Fibroblast of lung (primary cell): ENCODE measurements around the gene SCD5. TPM values are rescaled to one million over a fixed set of nuclear protein-coding genes. Genes with fewer than 3 reads are reported as not detected.

ENCODE experiments used
- DNase-seq, 2 donors: peaks; one replicate each; pipeline versions ENCODE4 v3.0.0 to v3.0.0-alpha.2; 2010; ENCODE audit warnings: low read depth in 2 of 2
- H2AFZ ChIP-seq: 2 replicates; pipeline ENCODE4 v1.5.1; 2012; ENCODE audit warnings: low read length, control low read depth, inconsistent platforms
- H3K27ac ChIP-seq: 2 replicates; pipeline ENCODE4 v1.5.1; 2011; ENCODE audit warnings: low read length, control low read depth; ENCODE audit not compliant: insufficient read depth
- H3K27me3 ChIP-seq: 2 replicates; pipeline ENCODE4 v1.5.1; 2011; ENCODE audit warnings: mild to moderate bottlenecking, low read length; ENCODE audit not compliant: control insufficient read depth, insufficient read depth
- H3K36me3 ChIP-seq: 2 replicates; pipeline ENCODE4 v1.5.1; 2011; ENCODE audit warnings: low read length; ENCODE audit not compliant: control insufficient read depth, insufficient read depth
- H3K4me1 ChIP-seq: 2 replicates; pipeline ENCODE4 v1.5.1; 2011; ENCODE audit warnings: low read length; ENCODE audit not compliant: control insufficient read depth, insufficient read depth; ENCODE audit errors: extremely low read depth
- H3K4me2 ChIP-seq: 2 replicates; pipeline ENCODE4 v1.5.1; 2011; ENCODE audit warnings: low read length, control low read depth; ENCODE audit not compliant: insufficient read depth; ENCODE audit errors: extremely low read depth
- H3K4me3 ChIP-seq, 4 experiments: fragments of 200-600 bp in 1 of 4; sonication (generic) in 1 of 4; replicated peaks in 1 of 4; 2 replicates each; pipeline ENCODE4 v1.5.1; 2011 to 2016; ENCODE audit warnings: low read length in 4 of 4, low read depth in 3 of 4, mild to moderate bottlenecking in 3 of 4, control low read depth in 2 of 4, inconsistent platforms in 1 of 4, mixed read lengths in 1 of 4; ENCODE audit not compliant: insufficient read depth in 1 of 4; ENCODE audit errors: control extremely low read depth in 1 of 4
- H3K79me2 ChIP-seq: 2 replicates; pipeline ENCODE4 v1.5.1; 2012; ENCODE audit warnings: mild to moderate bottlenecking, low read length, inconsistent platforms; ENCODE audit not compliant: control insufficient read depth, insufficient read depth
- H3K9ac ChIP-seq: 2 replicates; pipeline ENCODE4 v1.5.1; 2011; ENCODE audit warnings: mild to moderate bottlenecking, low read length, control low read depth; ENCODE audit not compliant: insufficient read depth
- H3K9me3 ChIP-seq: 2 replicates; pipeline ENCODE4 v1.5.1; 2012; ENCODE audit warnings: low read depth, low read length; ENCODE audit not compliant: control insufficient read depth, insufficient read depth
- H4K20me1 ChIP-seq: 2 replicates; pipeline ENCODE4 v1.5.1; 2011; ENCODE audit warnings: low read length; ENCODE audit not compliant: control insufficient read depth, insufficient read depth; ENCODE audit errors: extremely low read depth
- CTCF ChIP-seq, 2 donors: IDR thresholded peaks in 1 of 2; conservative IDR thresholded peaks in 1 of 2; 1 replicate in 1 of 2; 2 replicates in 1 of 2; pipeline ENCODE4 v1.5.1; 2011 to 2012; ENCODE audit warnings: low read length in 2 of 2, control low read depth in 1 of 2, inconsistent platforms in 1 of 2, low read depth in 1 of 2, mild to moderate bottlenecking in 1 of 2
- EZH2 ChIP-seq: IDR thresholded peaks from 2 replicates; pipeline ENCODE4 v1.5.1; 2012; ENCODE audit warnings: low read length, control low read depth, mild to moderate bottlenecking; ENCODE audit errors: missing control alignments
- polyA plus RNA-seq, 2 donors: library from polyadenylated mRNA; depleted of rRNA in 1 of 2; stranded (reverse) in 1 of 2; unstranded in 1 of 2; fragments of >200 nt; gene quantifications; 2 replicates each; pipeline ENCODE4 v1.2.1, GENCODE V29; 2011 to 2012; ENCODE audit warnings: missing spikeins in 1 of 2
- total RNA-seq: library from RNA; depleted of rRNA; stranded (reverse); fragments of >200 nt; gene quantifications from 2 replicates; pipeline ENCODE4 v1.2.1, GENCODE V29; 2014

SCD5 gene
- total and polyA plus RNA-seq, 2 donors (not counting 1 experiment from before 2014, with no cell fraction given), result 4.9 to 11.4 TPM

GRCh38 chr4:82776925-82777542, 21.6 kb downstream of the SCD5 start:
- H3K36me3 ChIP-seq, result no peaks in the 10 kb centered on the region
- H3K27me3 ChIP-seq, result no peaks in the 10 kb centered on the region
- no peak overlapping the region for H2AFZ ChIP-seq
- no peaks in the 10 kb centered on the region for H3K4me1 ChIP-seq
- H3K79me2 ChIP-seq, result no peaks in the 10 kb centered on the region
- H3K9me3 ChIP-seq, result no peaks in the 10 kb centered on the region
- no peaks in the 10 kb centered on the region for H4K20me1 ChIP-seq
- no peak overlapping the region for H3K27ac ChIP-seq
- no peak overlapping the region for H3K9ac ChIP-seq
- peak; percentile 33 to 88 for DNase-seq
- no peak for TF ChIP-seq EZH2
- TF ChIP-seq CTCF (conservative IDR thresholded peaks at IDR 0.05 in 1 of 2, IDR thresholded peaks at IDR 0.05 in 1 of 2; ENCODE audit: low read depth in 1 of 2, low read length in 2 of 2), result no peak
- no peak overlapping the region for H3K4me2 ChIP-seq
- no peak overlapping the region for H3K4me3 ChIP-seq

GRCh38 chr4:82775243-82775642, 23.4 kb downstream of the SCD5 start:
- Histone ChIP-seq H3K4me3 (no peak overlapping the region), H4K20me1 (no peaks in the 10 kb centered on the region), H3K4me2 (no peak overlapping the region), H3K9ac (no peak overlapping the region), H3K4me1 (no peaks in the 10 kb centered on the region), H3K36me3 (no peaks in the 10 kb centered on the region), H3K27me3 (no peaks in the 10 kb centered on the region), H3K9me3 (no peaks in the 10 kb centered on the region), H3K27ac (no peak overlapping the region), H3K79me2 (no peaks in the 10 kb centered on the region), H2AFZ (no peak overlapping the region)
- DNase-seq, result no peak
- TF ChIP-seq CTCF (conservative IDR thresholded peaks at IDR 0.05 in 1 of 2, IDR thresholded peaks at IDR 0.05 in 1 of 2; ENCODE audit: low read depth in 1 of 2, low read length in 2 of 2) (no peak), EZH2 (no peak)

DNA sequence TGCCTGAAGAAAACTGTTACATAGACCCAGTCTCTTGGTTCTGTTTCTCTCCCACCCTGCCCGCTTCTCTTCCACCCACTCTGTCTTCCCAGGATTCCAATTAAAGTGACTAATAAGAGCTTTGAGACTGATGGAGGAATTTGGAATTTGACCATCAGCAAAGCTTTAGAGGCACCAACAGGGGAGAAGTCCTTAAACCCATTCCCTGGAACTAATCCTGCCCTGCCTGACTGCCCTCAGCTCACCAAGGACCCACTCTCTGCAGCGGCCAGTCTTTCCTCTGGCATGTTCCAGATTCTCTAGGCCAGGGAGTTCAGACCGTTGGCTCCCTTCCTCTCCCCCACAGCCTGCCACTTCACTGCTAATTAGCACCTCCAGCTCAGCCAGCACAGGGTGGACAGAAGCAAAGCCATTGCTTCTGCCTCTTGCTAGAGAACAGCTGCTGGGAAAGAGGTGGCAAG, 23.9 kb downstream of the SCD5 start:
- Histone ChIP-seq H3K9ac (no peak overlapping the region), H3K36me3 (no peaks in the 10 kb centered on the region), H3K27me3 (no peaks in the 10 kb centered on the region), H3K4me1 (no peaks in the 10 kb centered on the region), H2AFZ (no peak overlapping the region), H3K4me2 (no peak overlapping the region), H4K20me1 (no peaks in the 10 kb centered on the region), H3K4me3 (no peak overlapping the region), H3K79me2 (no peaks in the 10 kb centered on the region), H3K27ac (no peak overlapping the region), H3K9me3 (no peaks in the 10 kb centered on the region)
- DNase-seq, result peak in 1 of 2 donors; percentile 87
- TF ChIP-seq EZH2 (no peak), CTCF (conservative IDR thresholded peaks at IDR 0.05 in 1 of 2, IDR thresholded peaks at IDR 0.05 in 1 of 2; ENCODE audit: low read depth in 1 of 2, low read length in 2 of 2) (no peak)
